ENCODE data around the gene HES3.

The HES3 gene

GRCh38 chr1:6279066-6279465 lies 35.1 kb downstream of the HES3 start:
- no peak for TF ChIP-seq CTCF (IDR thresholded peaks at IDR 0.05; ENCODE audit: control extremely low read depth, extremely low read depth, low read depth, missing control alignments)
- CTCF ChIA-PET: interaction anchor here (1.2 kb wide), 1 partner anchor 7 kb away, joined by 4 read pairs; no protein-coding TSS in a partner anchor
- POLR2A ChIA-PET: no interaction called here
- no peak for DNase-seq (ENCODE audit: extremely low spot score)

GRCh38 chr1:6279613-6280383 lies 35.8 kb downstream of the HES3 start:
- ChIA-PET CTCF (interaction anchor here (0.9 to 1.2 kb wide), 3 partner anchors 8 to 27 kb away, joined by 3 to 4 read pairs (median 3); no protein-coding TSS in a partner anchor), POLR2A (no interaction called here)
- no peak for TF ChIP-seq CTCF (IDR thresholded peaks at IDR 0.05; ENCODE audit: control extremely low read depth, extremely low read depth, low read depth, missing control alignments)
- no peak for DNase-seq (ENCODE audit: extremely low spot score)

GRCh38 chr1:6280761-6281451 lies 36.9 kb downstream of the HES3 start:
- DNase-seq (ENCODE audit: extremely low spot score): no peak
- no peak for TF ChIP-seq CTCF (IDR thresholded peaks at IDR 0.05; ENCODE audit: control extremely low read depth, extremely low read depth, low read depth, missing control alignments)
- POLR2A ChIA-PET: no interaction called here
- CTCF ChIA-PET: interaction anchor here (0.9 kb wide), 1 partner anchor 10 kb away, joined by 3 read pairs; no protein-coding TSS in a partner anchor

GRCh38 chr1:6281511-6282402 lies 37.8 kb downstream of the HES3 start:
- CTCF ChIA-PET: interaction anchor here (1.9 to 2.3 kb wide), 2 partner anchors 18 to 35 kb away, joined by 5 to 7 read pairs; no protein-coding TSS in a partner anchor
- TF ChIP-seq CTCF (IDR thresholded peaks at IDR 0.05; ENCODE audit: control extremely low read depth, extremely low read depth, low read depth, missing control alignments): no peak
- POLR2A ChIA-PET: no interaction called here
- DNase-seq (ENCODE audit: extremely low spot score): no peak

GRCh38 chr1:6282577-6283270 lies 38.7 kb downstream of the HES3 start:
- POLR2A ChIA-PET: no interaction called here

More at GRCh38 chr1:6282577-6283270, 38.7 kb downstream of the HES3 start:
- CTCF ChIA-PET: interaction anchor here (1.9 to 2.3 kb wide), 2 partner anchors 17 to 36 kb away, joined by 5 to 7 read pairs; no protein-coding TSS in a partner anchor
- TF ChIP-seq CTCF (IDR thresholded peaks at IDR 0.05; ENCODE audit: control extremely low read depth, extremely low read depth, low read depth, missing control alignments): no peak
- no peak for DNase-seq (ENCODE audit: extremely low spot score)

Measured in GM10248 (cell line).